Activated CD8-positive, alpha-beta T cell treated with anti-CD3 and anti-CD28 coated beads for 36 hours (primary cell): ENCODE data around the gene PAX8. TPM values are rescaled to one million over a fixed set of nuclear protein-coding genes. Genes with fewer than 3 reads are reported as not detected.

Experiments
- ATAC-seq: fragments of 200-7000 bp; cut with Tn5 transposase; one replicate; pipeline ENCODE4 v1.10.0; 2021; ENCODE audit warnings: mild to moderate bottlenecking, moderate library complexity
- CTCF ChIA-PET: fragments of 350-600 bp; sonication (Branson Sonifier 250); formaldehyde crosslinking; loops from one replicate; lab custom pipeline; 2021; ENCODE audit warnings: antibody characterized with exemption; lab: Charles Lee
- POLR2A ChIA-PET: fragments of 350-600 bp; sonication (Branson Sonifier 250); formaldehyde crosslinking; loops from one replicate; lab custom pipeline; 2021; ENCODE audit warnings: antibody characterized with exemption; lab: Charles Lee
- DNase-seq: peaks from one replicate; pipeline ENCODE4 v3.0.0-alpha.2; 2020
- H3K27ac Mint-ChIP-seq: one replicate; pipeline ENCODE4 v1.8.0; 2021; ENCODE audit warnings: mild to moderate bottlenecking, mixed read lengths
- H3K27me3 Mint-ChIP-seq: one replicate; pipeline ENCODE4 v1.8.0; 2021; ENCODE audit warnings: mixed read lengths
- H3K36me3 Mint-ChIP-seq: one replicate; pipeline ENCODE4 v1.8.0; 2021; ENCODE audit warnings: low read depth, mixed read lengths
- H3K4me1 Mint-ChIP-seq: one replicate; pipeline ENCODE4 v1.8.0; 2021; ENCODE audit warnings: low read depth, mixed read lengths
- H3K4me3 Mint-ChIP-seq: one replicate; pipeline ENCODE4 v1.8.0; 2021; ENCODE audit warnings: mild to moderate bottlenecking, moderate library complexity, mixed read lengths
- H3K9me3 Mint-ChIP-seq: one replicate; pipeline ENCODE4 v1.8.0; 2021; ENCODE audit warnings: mixed read lengths
- CTCF ChIP-seq: fragments of 200-600 bp; IDR thresholded peaks from one replicate; pipeline ENCODE4 v1.8.0; 2022; ENCODE audit warnings: antibody characterized with exemption, mild to moderate bottlenecking
- intact Hi-C: fragments of 100-400 bp; cut with micrococcal nuclease; formaldehyde crosslinking; loops from one replicate; pipeline ENCODE4 v1.10.0; 2022
- total RNA-seq, 2 experiments: library from RNA; stranded (reverse); gene quantifications; one replicate each; pipeline ENCODE4 v1.2.3, GENCODE V29; 2021

The PAX8 gene
- total RNA-seq, 2 experiments from 2014 or later: 0.43 to 0.63 TPM

GRCh38 chr2:113252047-113252590 lies 26.6 kb downstream of the PAX8 start:
- no peak for DNase-seq
- no peaks in the 10 kb centered on the region for H3K36me3 Mint-ChIP-seq
- H3K4me1 Mint-ChIP-seq: peaks cover 65% of the 10 kb centered on the region
- H3K4me3 Mint-ChIP-seq: no peak overlapping the region
- CTCF ChIA-PET: interaction anchor here (0.9 to 8.4 kb wide), 9 partner anchors 21 to 137 kb away, joined by 3 to 62 read pairs (median 5); no protein-coding TSS in a partner anchor
- POLR2A ChIA-PET: interaction anchor here (0.8 to 1.2 kb wide), 3 partner anchors 47 to 111 kb away, joined by 3 read pairs; partner anchors contain the start of gene PSD4
- TF ChIP-seq CTCF: no peak
- intact Hi-C loops: no loop called here
- peak overlapping the region; percentile 44 for H3K27ac Mint-ChIP-seq
- H3K27me3 Mint-ChIP-seq: no peaks in the 10 kb centered on the region
- H3K9me3 Mint-ChIP-seq: no peaks in the 10 kb centered on the region
- no peak for ATAC-seq

- H3K4me3 Mint-ChIP-seq: no peak overlapping the region
- peak overlapping the region; percentile 83 for H3K27ac Mint-ChIP-seq
- ATAC-seq: peak; percentile 69
- no peaks in the 10 kb centered on the region for H3K36me3 Mint-ChIP-seq
- H3K27me3 Mint-ChIP-seq: no peaks in the 10 kb centered on the region
- TF ChIP-seq CTCF: no peak
- no peaks in the 10 kb centered on the region for H3K9me3 Mint-ChIP-seq
- DNase-seq: peak; percentile 71
- H3K4me1 Mint-ChIP-seq: peaks cover 60% of the 10 kb centered on the region
- intact Hi-C loops: no loop called here
- ChIA-PET CTCF (interaction anchor here (0.7 to 8.4 kb wide), 10 partner anchors 9 to 138 kb away, joined by 3 to 62 read pairs (median 4); no protein-coding TSS in a partner anchor), POLR2A (interaction anchor here (0.8 to 1.2 kb wide), 3 partner anchors 45 to 112 kb away, joined by 3 read pairs; no protein-coding TSS in a partner anchor)
These were observed 27.6 kb downstream of the PAX8 start for GRCh38 chr2:113251118-113251517.

- intact Hi-C loops: loop anchor here (2.0 kb wide), 1 partner anchor 122 kb away; no protein-coding TSS in a partner anchor
- DNase-seq (peak; percentile 86), ATAC-seq (peak; percentile 46)
- POLR2A ChIA-PET: interaction anchor here (0.5 to 1.2 kb wide), 3 partner anchors 12 to 47 kb away, joined by 3 read pairs; no protein-coding TSS in a partner anchor
- H3K4me1 Mint-ChIP-seq: peaks cover 45% of the 10 kb centered on the region
- H3K9me3 Mint-ChIP-seq: no peaks in the 10 kb centered on the region
- H3K4me3 Mint-ChIP-seq: no peak overlapping the region
- peak overlapping the region; percentile 73 for H3K27ac Mint-ChIP-seq
- CTCF ChIA-PET: interaction anchor here (0.6 to 8.4 kb wide), 33 partner anchors 10 to 264 kb away, joined by 3 to 62 read pairs (median 4); no protein-coding TSS in a partner anchor
- TF ChIP-seq CTCF: peak; percentile 90
- no peaks in the 10 kb centered on the region for H3K27me3 Mint-ChIP-seq
- H3K36me3 Mint-ChIP-seq: no peaks in the 10 kb centered on the region
These were observed 29.5 kb downstream of the PAX8 start for GRCh38 chr2:113248997-113249770.

- intact Hi-C loops: no loop called here
- no peak for TF ChIP-seq CTCF
- peaks cover 23% of the 10 kb centered on the region for H3K4me1 Mint-ChIP-seq
- H3K27me3 Mint-ChIP-seq: no peaks in the 10 kb centered on the region
- H3K9me3 Mint-ChIP-seq: no peaks in the 10 kb centered on the region
- H3K27ac Mint-ChIP-seq: no peak overlapping the region
- ChIA-PET POLR2A (no interaction called here), CTCF (interaction anchor here (0.8 to 8.4 kb wide), 7 partner anchors 8 to 166 kb away, joined by 3 to 62 read pairs (median 5); no protein-coding TSS in a partner anchor)
- ATAC-seq (no peak), DNase-seq (no peak)
- no peak overlapping the region for H3K4me3 Mint-ChIP-seq
- no peaks in the 10 kb centered on the region for H3K36me3 Mint-ChIP-seq
These were observed 32.1 kb downstream of the PAX8 start for GRCh38 chr2:113246606-113247005.
